ENCODE data around the gene JPH4. TPM values are rescaled to one million over a fixed set of nuclear protein-coding genes. Genes with fewer than 3 reads are reported as not detected.

The JPH4 gene
- total RNA-seq, 1 experiment from 2014 or later, result not detected

DNA sequence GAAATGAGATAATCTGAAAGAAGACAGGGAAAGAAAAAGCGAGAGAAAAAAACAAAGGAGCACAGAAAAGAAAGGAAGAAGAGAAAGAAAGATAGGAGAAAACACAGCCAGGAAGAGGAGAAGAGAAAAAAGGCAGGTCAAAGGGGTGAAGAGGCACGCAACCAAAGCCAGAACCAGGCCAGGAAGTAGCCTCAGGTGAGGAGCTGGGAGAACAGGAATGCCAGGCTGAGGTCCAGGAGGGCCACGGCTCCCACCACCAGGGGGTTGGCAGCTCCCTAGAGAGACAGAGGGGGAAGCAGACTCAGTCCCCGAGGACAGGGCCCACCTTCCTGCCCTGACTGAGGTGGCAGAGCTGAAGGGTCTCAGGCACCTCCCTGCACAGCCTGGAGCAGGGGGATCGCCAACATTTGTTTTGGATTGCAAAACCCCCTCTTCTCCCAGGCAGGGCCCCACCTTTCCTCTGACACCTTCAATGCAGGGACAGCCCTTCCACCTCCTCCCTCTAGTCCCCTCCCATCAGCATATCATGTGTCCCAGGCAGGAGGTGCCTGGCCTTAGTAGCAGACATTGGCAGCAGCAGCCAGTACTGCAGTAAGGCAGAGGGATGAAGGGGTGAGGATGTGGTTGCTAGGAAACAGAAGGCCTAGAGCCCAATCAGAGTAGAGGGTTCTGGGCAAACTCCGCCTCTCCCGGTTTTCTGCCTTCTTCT is 9.0 kb downstream of the JPH4 start:
- ChIA-PET POLR2A (interaction anchor here (1.0 to 1.1 kb wide), 2 partner anchors 10 to 16 kb away, joined by 3 read pairs; no protein-coding TSS in a partner anchor), CTCF (interaction anchor here (0.6 to 7.6 kb wide), 4 partner anchors 10 to 420 kb away, joined by 3 to 57 read pairs (median 4); no protein-coding TSS in a partner anchor)
- intact Hi-C loops (cut with micrococcal nuclease), result loop anchor here (5.0 kb wide), 1 partner anchor 523 kb away; the partner anchor contains the start of gene PCK2
- peak; percentile 34 for DNase-seq (ENCODE audit: unreplicated experiment)
- TF ChIP-seq, protein P1, sequence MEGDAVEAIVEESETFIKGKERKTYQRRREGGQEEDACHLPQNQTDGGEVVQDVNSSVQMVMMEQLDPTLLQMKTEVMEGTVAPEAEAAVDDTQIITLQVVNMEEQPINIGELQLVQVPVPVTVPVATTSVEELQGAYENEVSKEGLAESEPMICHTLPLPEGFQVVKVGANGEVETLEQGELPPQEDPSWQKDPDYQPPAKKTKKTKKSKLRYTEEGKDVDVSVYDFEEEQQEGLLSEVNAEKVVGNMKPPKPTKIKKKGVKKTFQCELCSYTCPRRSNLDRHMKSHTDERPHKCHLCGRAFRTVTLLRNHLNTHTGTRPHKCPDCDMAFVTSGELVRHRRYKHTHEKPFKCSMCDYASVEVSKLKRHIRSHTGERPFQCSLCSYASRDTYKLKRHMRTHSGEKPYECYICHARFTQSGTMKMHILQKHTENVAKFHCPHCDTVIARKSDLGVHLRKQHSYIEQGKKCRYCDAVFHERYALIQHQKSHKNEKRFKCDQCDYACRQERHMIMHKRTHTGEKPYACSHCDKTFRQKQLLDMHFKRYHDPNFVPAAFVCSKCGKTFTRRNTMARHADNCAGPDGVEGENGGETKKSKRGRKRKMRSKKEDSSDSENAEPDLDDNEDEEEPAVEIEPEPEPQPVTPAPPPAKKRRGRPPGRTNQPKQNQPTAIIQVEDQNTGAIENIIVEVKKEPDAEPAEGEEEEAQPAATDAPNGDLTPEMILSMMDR (IDR thresholded peaks at IDR 0.05; ENCODE audit: unreplicated experiment), result no peak
- H3K27me3 Mint-ChIP-seq (ENCODE audit: insufficient read depth, unreplicated experiment), result no peaks in the 10 kb centered on the region
- H3K27ac Mint-ChIP-seq (ENCODE audit: low read depth, unreplicated experiment), result peak overlapping the region; percentile 91
- peaks cover 31% of the 10 kb centered on the region for H3K4me1 Mint-ChIP-seq (ENCODE audit: insufficient read depth, unreplicated experiment)
- BruUV-seq (replicated peaks), result no TSS peak
- peak overlapping the region; percentile 99 for H3K4me3 Mint-ChIP-seq (ENCODE audit: unreplicated experiment)
- no peaks in the 10 kb centered on the region for H3K9me3 Mint-ChIP-seq (ENCODE audit: unreplicated experiment)
- H3K36me3 Mint-ChIP-seq (ENCODE audit: insufficient read depth, unreplicated experiment), result peaks cover 16% of the 10 kb centered on the region

DNA sequence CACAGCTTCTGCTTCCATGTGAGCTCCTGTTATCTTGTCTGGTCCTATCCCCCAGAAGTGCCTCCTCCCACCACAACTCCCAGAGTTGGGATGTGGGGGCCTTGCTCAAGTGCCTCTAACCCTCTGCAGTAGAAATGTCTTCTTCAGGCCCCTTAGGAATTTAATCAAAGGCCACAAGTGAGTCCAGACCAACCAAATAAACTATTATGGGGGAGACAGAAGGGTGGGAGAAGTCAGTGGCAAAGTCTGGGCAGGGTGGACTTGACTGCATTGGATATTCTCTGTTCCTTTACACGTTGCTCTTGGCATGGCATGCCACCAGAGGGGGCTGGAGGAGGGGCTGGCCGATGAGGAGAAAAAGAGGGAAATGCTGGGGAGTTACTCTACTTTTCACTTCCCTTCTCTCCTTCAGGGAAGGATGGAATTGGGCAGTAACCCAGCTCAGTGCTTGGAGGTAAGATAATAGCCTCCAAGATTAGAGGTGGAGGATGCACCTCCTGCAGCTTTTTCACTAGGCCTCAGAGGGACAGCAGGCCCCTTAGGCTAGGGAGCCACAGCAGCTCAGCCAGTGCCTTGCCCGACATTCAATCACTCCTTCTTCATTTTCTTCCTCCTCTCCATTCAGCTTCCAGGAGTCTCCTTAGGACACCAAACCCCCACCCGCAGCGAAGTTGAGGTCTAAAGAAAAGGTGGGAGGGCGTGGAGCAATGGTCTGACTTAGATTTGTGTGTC is 9.8 kb downstream of the JPH4 start:
- Mint-ChIP-seq H3K27ac (ENCODE audit: low read depth, unreplicated experiment) (peak overlapping the region; percentile 91), H3K27me3 (ENCODE audit: insufficient read depth, unreplicated experiment) (no peaks in the 10 kb centered on the region), H3K36me3 (ENCODE audit: insufficient read depth, unreplicated experiment) (peaks cover 24% of the 10 kb centered on the region), H3K4me3 (ENCODE audit: unreplicated experiment) (peak overlapping the region; percentile 99), H3K9me3 (ENCODE audit: unreplicated experiment) (no peaks in the 10 kb centered on the region), H3K4me1 (ENCODE audit: insufficient read depth, unreplicated experiment) (peaks cover 31% of the 10 kb centered on the region)
- intact Hi-C loops (cut with micrococcal nuclease), result loop anchor here (5.0 kb wide), 1 partner anchor 524 kb away; the partner anchor contains the start of gene PCK2
- TF ChIP-seq, protein P1 (IDR thresholded peaks at IDR 0.05; ENCODE audit: unreplicated experiment), result no peak
- DNase-seq (ENCODE audit: unreplicated experiment), result peak; percentile 24
- no TSS peak for BruUV-seq (replicated peaks)
- CTCF ChIA-PET, result interaction anchor here (0.6 to 7.6 kb wide), 5 partner anchors 9 to 421 kb away, joined by 3 to 57 read pairs (median 4); no protein-coding TSS in a partner anchor
- POLR2A ChIA-PET, result interaction anchor here (1.0 to 1.1 kb wide), 2 partner anchors 9 to 16 kb away, joined by 3 read pairs; no protein-coding TSS in a partner anchor

DNA sequence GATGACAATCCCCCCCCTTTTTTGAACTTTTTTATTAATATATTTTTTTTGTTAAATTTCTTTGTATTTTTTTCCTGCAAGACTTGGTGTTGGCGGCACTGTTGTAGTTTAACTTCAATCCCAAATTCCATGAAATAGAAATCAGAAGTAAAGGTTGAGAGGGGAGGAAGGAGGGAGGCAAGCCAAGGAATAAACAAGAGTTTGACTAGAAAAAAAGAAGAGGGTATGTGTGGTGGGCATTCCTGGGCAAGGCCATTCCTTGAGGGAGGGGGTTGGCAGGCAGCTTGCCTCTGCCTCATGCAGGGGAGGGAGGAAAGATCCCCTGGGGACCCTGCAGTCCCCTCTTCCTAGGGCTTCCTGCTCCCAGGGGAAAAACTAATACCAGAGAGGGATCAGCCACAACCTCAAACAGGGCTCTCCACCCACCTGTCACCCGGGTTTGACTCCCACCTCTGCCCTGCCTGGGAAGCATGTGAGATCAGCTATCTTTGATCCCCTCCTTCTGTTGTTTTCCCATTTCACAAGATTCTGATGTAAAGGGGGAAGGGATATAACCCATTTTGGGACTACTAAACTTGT is 10.5 kb downstream of the JPH4 start:
- POLR2A ChIA-PET, result interaction anchor here (0.6 to 1.8 kb wide), 7 partner anchors 10 to 706 kb away, joined by 3 to 16 read pairs (median 4); partner anchors contain the start of gene THTPA
- H3K36me3 Mint-ChIP-seq (ENCODE audit: insufficient read depth, unreplicated experiment), result peaks cover 29% of the 10 kb centered on the region
- intact Hi-C loops (cut with micrococcal nuclease), result loop anchor here (5.0 kb wide), 1 partner anchor 524 kb away; the partner anchor contains the start of gene PCK2
- DNase-seq (ENCODE audit: unreplicated experiment), result no peak
- no peaks in the 10 kb centered on the region for H3K27me3 Mint-ChIP-seq (ENCODE audit: insufficient read depth, unreplicated experiment)
- TF ChIP-seq, protein P1 (IDR thresholded peaks at IDR 0.05; ENCODE audit: unreplicated experiment), result no peak
- H3K27ac Mint-ChIP-seq (ENCODE audit: low read depth, unreplicated experiment), result peak overlapping the region; percentile 91
- TSS peak; percentile 68 for BruUV-seq (replicated peaks)
- CTCF ChIA-PET, result interaction anchor here (0.6 to 7.6 kb wide), 5 partner anchors 9 to 304 kb away, joined by 3 to 57 read pairs (median 4); partner anchors contain the start of gene ZFHX2
- H3K4me1 Mint-ChIP-seq (ENCODE audit: insufficient read depth, unreplicated experiment), result peaks cover 31% of the 10 kb centered on the region
- peak overlapping the region; percentile 99 for H3K4me3 Mint-ChIP-seq (ENCODE audit: unreplicated experiment)
- no peaks in the 10 kb centered on the region for H3K9me3 Mint-ChIP-seq (ENCODE audit: unreplicated experiment)
